ENCODE measurements around the gene LLGL2.
"Not testable (repeated sequence)": the region's sequence is repeated elsewhere in the genome, so short reads cannot be mapped to it uniquely, and the experiment has no call there.

DNA sequence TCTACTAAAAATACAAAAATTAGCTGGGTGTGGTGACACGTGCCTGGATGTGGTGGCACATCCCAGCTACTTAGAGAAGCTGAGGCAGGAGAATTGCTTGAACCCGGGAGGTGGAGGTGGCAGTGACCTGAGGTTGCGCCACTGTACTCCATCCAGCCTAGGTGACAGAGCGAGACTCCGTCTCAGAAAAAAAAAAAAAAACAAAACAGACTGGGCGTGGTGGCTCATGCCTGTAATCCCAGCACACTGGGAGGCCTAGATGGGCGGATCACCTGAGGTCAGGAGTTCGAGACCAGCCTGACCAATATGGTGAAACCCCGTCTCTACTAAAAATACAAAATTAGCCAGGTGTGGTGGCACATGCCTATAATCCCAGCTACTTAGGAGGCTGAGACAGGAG is 67.9 kb downstream of the LLGL2 start:
- TF ChIP-seq, protein P1, sequence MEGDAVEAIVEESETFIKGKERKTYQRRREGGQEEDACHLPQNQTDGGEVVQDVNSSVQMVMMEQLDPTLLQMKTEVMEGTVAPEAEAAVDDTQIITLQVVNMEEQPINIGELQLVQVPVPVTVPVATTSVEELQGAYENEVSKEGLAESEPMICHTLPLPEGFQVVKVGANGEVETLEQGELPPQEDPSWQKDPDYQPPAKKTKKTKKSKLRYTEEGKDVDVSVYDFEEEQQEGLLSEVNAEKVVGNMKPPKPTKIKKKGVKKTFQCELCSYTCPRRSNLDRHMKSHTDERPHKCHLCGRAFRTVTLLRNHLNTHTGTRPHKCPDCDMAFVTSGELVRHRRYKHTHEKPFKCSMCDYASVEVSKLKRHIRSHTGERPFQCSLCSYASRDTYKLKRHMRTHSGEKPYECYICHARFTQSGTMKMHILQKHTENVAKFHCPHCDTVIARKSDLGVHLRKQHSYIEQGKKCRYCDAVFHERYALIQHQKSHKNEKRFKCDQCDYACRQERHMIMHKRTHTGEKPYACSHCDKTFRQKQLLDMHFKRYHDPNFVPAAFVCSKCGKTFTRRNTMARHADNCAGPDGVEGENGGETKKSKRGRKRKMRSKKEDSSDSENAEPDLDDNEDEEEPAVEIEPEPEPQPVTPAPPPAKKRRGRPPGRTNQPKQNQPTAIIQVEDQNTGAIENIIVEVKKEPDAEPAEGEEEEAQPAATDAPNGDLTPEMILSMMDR (IDR thresholded peaks at IDR 0.05) = not testable (repeated sequence)
- TF ChIP-seq ZFX (IDR thresholded peaks at IDR 0.05; ENCODE audit: borderline replicate concordance) = not testable (repeated sequence)

Measured in 22Rv1 (cell line).